ENCODE results near the gene BLMH. TPM values are rescaled to one million over a fixed set of nuclear protein-coding genes. Genes with fewer than 3 reads are reported as not detected.

BLMH gene
- total and polyA plus RNA-seq, 2 donors from 2014 or later, result 30.5 to 32.5 TPM

- Histone ChIP-seq H3K4me1 (ENCODE audit: control insufficient read depth in 2 of 3, insufficient read depth in 2 of 3, low read depth in 1 of 3, low read length in 3 of 3) (peaks cover 0 to 6% (median 0%) of the 10 kb centered on the region in 3 donors), H3K4me3 (ENCODE audit: low read length in 3 of 3) (peak overlapping the region in 1 of 3 donors; percentile 21), H3K9me3 (ENCODE audit: control insufficient read depth in 2 of 3, insufficient read depth in 1 of 3, low read length in 3 of 3) (no peaks in the 10 kb centered on the region), H3K36me3 (ENCODE audit: control insufficient read depth in 2 of 3, insufficient read depth in 3 of 3, low read length in 3 of 3) (no peaks in the 10 kb centered on the region), H3K9ac (ENCODE audit: low read length in 3 of 3) (no peak overlapping the region), H3K27me3 (ENCODE audit: control insufficient read depth, insufficient read depth, low read length) (peaks cover 6% of the 10 kb centered on the region), H3K27ac (ENCODE audit: low read depth in 2 of 2, low read length in 2 of 2) (no peak overlapping the region)
- FAIRE-seq (no peak), DNase-seq (peak; percentile 83 to 91 (median 83))
- intact Hi-C loops (cut with DNase I), result no loop called here
- peak; percentile 36 for TF ChIP-seq CTCF (IDR thresholded peaks at IDR 0.05; ENCODE audit: borderline replicate concordance, extremely low read depth, insufficient read depth)
These were observed 55.0 kb downstream of the BLMH start for GRCh38 chr17:30236766-30237165.

GRCh38 chr17:30236297-30236624 lies 55.5 kb downstream of the BLMH start:
- Histone ChIP-seq H3K4me1 (ENCODE audit: control insufficient read depth in 2 of 3, insufficient read depth in 2 of 3, low read depth in 1 of 3, low read length in 3 of 3) (peaks cover 0 to 6% (median 0%) of the 10 kb centered on the region in 3 donors), H3K27ac (ENCODE audit: low read depth in 2 of 2, low read length in 2 of 2) (no peak overlapping the region), H3K9ac (ENCODE audit: low read length in 3 of 3) (no peak overlapping the region), H3K36me3 (ENCODE audit: control insufficient read depth in 2 of 3, insufficient read depth in 3 of 3, low read length in 3 of 3) (no peaks in the 10 kb centered on the region), H3K9me3 (ENCODE audit: control insufficient read depth in 2 of 3, insufficient read depth in 1 of 3, low read length in 3 of 3) (no peaks in the 10 kb centered on the region), H3K4me3 (ENCODE audit: low read length in 3 of 3) (peak overlapping the region; percentile 14 to 62 (median 40)), H3K27me3 (ENCODE audit: control insufficient read depth, insufficient read depth, low read length) (peaks cover 6% of the 10 kb centered on the region)
- no peak for TF ChIP-seq CTCF (IDR thresholded peaks at IDR 0.05; ENCODE audit: borderline replicate concordance, extremely low read depth, insufficient read depth)
- intact Hi-C loops (cut with DNase I), result no loop called here
- no peak for DNase-seq
- no peak for FAIRE-seq

GRCh38 chr17:30235386-30236296 lies 56.1 kb downstream of the BLMH start, which contains the start of gene SLC6A4:
TSS of gene SLC6A4 (minus strand) at chr17:30235697. CDS start at chr17:30221958, 13,739 bp downstream.
- Histone ChIP-seq H3K9ac (ENCODE audit: low read length in 3 of 3) (peak within 1 kb of the TSS in 1 of 3 donors; percentile 40), H3K4me3 (ENCODE audit: low read length in 3 of 3) (peak within 1 kb of the TSS; percentile 14 to 62 (median 40)), H3K27me3 (ENCODE audit: control insufficient read depth, insufficient read depth, low read length) (peaks cover 6% of the 10 kb centered on the region), H3K27ac (ENCODE audit: low read depth in 2 of 2, low read length in 2 of 2) (no peak within 1 kb of the TSS), H3K4me1 (ENCODE audit: control insufficient read depth in 2 of 3, insufficient read depth in 2 of 3, low read depth in 1 of 3, low read length in 3 of 3) (peaks cover 0 to 6% (median 0%) of the 10 kb centered on the region in 3 donors), H3K9me3 (ENCODE audit: control insufficient read depth in 2 of 3, insufficient read depth in 1 of 3, low read length in 3 of 3) (no peaks in the 10 kb centered on the region), H3K36me3 (ENCODE audit: control insufficient read depth in 2 of 3, insufficient read depth in 3 of 3, low read length in 3 of 3) (no peaks in the 10 kb centered on the region)
- no peak for FAIRE-seq
- peak in 4 of 5 donors; percentile 34 to 54 (median 52) for DNase-seq
- TF ChIP-seq CTCF (IDR thresholded peaks at IDR 0.05; ENCODE audit: borderline replicate concordance, extremely low read depth, insufficient read depth), result no peak
- intact Hi-C loops (cut with DNase I), result no loop called here
